ENCODE data around the gene HIF1A.
A peak's percentile ranks its signal among the peaks of the same experiment; 100 is the strongest.

GRCh38 chr14:61749264-61749663 is 54.0 kb downstream of the HIF1A start:
- TF ChIP-seq POLR2A (IDR thresholded peaks at IDR 0.05; ENCODE audit: low read depth, low read length) (no peak), POLR2AphosphoS5 (IDR thresholded peaks at IDR 0.05; ENCODE audit: low read depth, low read length) (peak; percentile 68; the same call in 1 of the 2 replicates), TAF1 (IDR thresholded peaks at IDR 0.05; ENCODE audit: low read depth, low read length) (no peak), SPI1 (IDR thresholded peaks at IDR 0.05; ENCODE audit: low read depth, low read length) (no peak)
